Stomach (tissue), 4 donors: ENCODE data around the gene RBM23.
"Not testable (repeated sequence)": the region's sequence is repeated elsewhere in the genome, so short reads cannot be mapped to it uniquely, and the experiment has no call there.

ENCODE experiments used
- CTCF ChIP-seq, 7 experiments: fragments of 450-650 bp in 4 of 7; fragments of 200-600 bp in 3 of 7; sonication (generic) in 3 of 7; IDR thresholded peaks; one replicate each; pipeline ENCODE4 v1.5.1; 2016 to 2019; ENCODE audit warnings: antibody characterized with exemption in 7 of 7, control low read depth in 2 of 7, mild to moderate bottlenecking in 1 of 7
- EP300 ChIP-seq: sonication (generic); formaldehyde crosslinking; IDR thresholded peaks from one replicate; pipeline ENCODE4 v1.6.1; 2017; ENCODE audit warnings: antibody characterized with exemption

GRCh38 chr14:22860377-22860776 lies 58.6 kb downstream of the RBM23 start:
- not testable (repeated sequence) for TF ChIP-seq CTCF (IDR thresholded peaks at IDR 0.05); EP300
